HCT116 (cell line): Measurements from ENCODE around the gene MYO1B. TPM values are rescaled to one million over a fixed set of nuclear protein-coding genes. Genes with fewer than 3 reads are reported as not detected.

Experiments used
- ATAC-seq: fragments of 200-7000 bp; cut with Tn5 transposase; 2 replicates; pipeline ENCODE4 v1.9.1; 2020; ENCODE audit warnings: mild to moderate bottlenecking, moderate library complexity
- BruUV-seq: library from RNA; stranded (reverse); fragments of 400-500 nt; replicated peaks from 2 replicates; lab custom pipeline; 2021; lab: Mats Ljungman, UMichigan
- CTCF ChIA-PET: fragments of 300-600 bp; sonication (Branson Sonifier 250); formaldehyde crosslinking; loops from one replicate; lab custom pipeline; 2021; ENCODE audit warnings: antibody characterized with exemption; lab: Charles Lee
- POLR2A ChIA-PET: fragments of 300-600, 350-600 bp; sonication (Branson Sonifier 250); formaldehyde crosslinking; loops from one replicate; lab custom pipeline; 2021; ENCODE audit warnings: antibody characterized with exemption; lab: Charles Lee
- RAD21 ChIA-PET, 2 experiments: fragments of 300-600 bp; sonication (Branson Sonifier 250); formaldehyde crosslinking; loops; one replicate each; lab custom pipeline; 2023; ENCODE audit warnings: low total read pairs in 2 of 2; ENCODE audit not compliant: uncharacterized antibody in 2 of 2, unreplicated experiment in 2 of 2, low non-redundant PET in 1 of 2; lab: Charles Lee
- DNase-seq: peaks from one replicate; pipeline ENCODE4 v3.0.0-alpha.2; 2010; ENCODE audit warnings: low read depth, low spot score
- H2AFZ ChIP-seq: fragments of 200-600 bp; shearing (Covaris generic), sonication (generic); 2 replicates; pipeline ENCODE4 v1.6.1; 2017; ENCODE audit warnings: low read depth, mixed run types, mixed read lengths, antibody characterized with exemption, low read length; ENCODE audit not compliant: poor library complexity, severe bottlenecking
- H3K27ac ChIP-seq: 2 replicates; pipeline ENCODE4 v1.5.1; 2012; ENCODE audit warnings: low read depth, low read length
- H3K27me3 ChIP-seq: fragments of 200-600 bp; sonication (generic); 2 replicates; pipeline ENCODE4 v1.6.1; 2016; ENCODE audit warnings: mixed run types, low read length, mixed read lengths; ENCODE audit not compliant: insufficient read depth
- H3K36me3 ChIP-seq, 2 experiments: fragments of 200-500 bp in 1 of 2; fragments of 200-600 bp in 1 of 2; sonication (Bioruptor generic) in 1 of 2; sonication (generic) in 1 of 2; 2 replicates each; pipeline versions ENCODE4 v1.5.1 to v1.6.1; 2014 to 2016; ENCODE audit warnings: low read length in 2 of 2, inconsistent platforms in 1 of 2, mixed read lengths in 1 of 2, mixed run types in 1 of 2; ENCODE audit not compliant: insufficient read depth in 2 of 2, control insufficient read depth in 1 of 2
- H3K4me1 ChIP-seq, 2 experiments: fragments of 200-600 bp in 1 of 2; sonication (generic) in 1 of 2; 2 replicates each; pipeline versions ENCODE4 v1.5.1 to v1.6.1; 2012 to 2017; ENCODE audit warnings: low read length in 2 of 2, inconsistent platforms in 1 of 2, mild to moderate bottlenecking in 1 of 2, mixed read lengths in 1 of 2, mixed run types in 1 of 2, moderate library complexity in 1 of 2; ENCODE audit not compliant: insufficient read depth in 2 of 2, control insufficient read depth in 1 of 2
- H3K4me2 ChIP-seq: fragments of 200-600 bp; sonication (generic); 2 replicates; pipeline ENCODE4 v1.6.1; 2017; ENCODE audit warnings: mixed run types, low read length, mixed read lengths
- H3K4me3 ChIP-seq, 2 experiments: fragments of 200-600 bp in 1 of 2; sonication (generic) in 1 of 2; replicated peaks in 1 of 2; 2 replicates each; pipeline ENCODE4 v1.5.1; 2011 to 2016; ENCODE audit warnings: low read length in 2 of 2, control low read depth in 1 of 2, low read depth in 1 of 2, mild to moderate bottlenecking in 1 of 2, mixed read lengths in 1 of 2, mixed run types in 1 of 2
- H3K79me2 ChIP-seq: fragments of 200-600 bp; sonication (generic); 2 replicates; pipeline ENCODE4 v1.6.1; 2017; ENCODE audit warnings: mild to moderate bottlenecking, mixed run types, low read length, moderate library complexity, mixed read lengths; ENCODE audit not compliant: insufficient read depth
- H3K9ac ChIP-seq: fragments of 200-600 bp; sonication (generic); 2 replicates; pipeline ENCODE4 v1.6.1; 2016; ENCODE audit warnings: low read length, mixed read lengths
- H3K9me2 ChIP-seq: fragments of 200-600 bp; sonication (generic), shearing (Covaris generic); 2 replicates; pipeline ENCODE4 v1.6.1; 2017; ENCODE audit warnings: mixed run types, mild to moderate bottlenecking, moderate library complexity; ENCODE audit not compliant: insufficient read depth
- H3K9me3 ChIP-seq, 2 experiments: fragments of 200-500 bp in 1 of 2; fragments of 200-600 bp in 1 of 2; sonication (Bioruptor generic) in 1 of 2; sonication (generic) in 1 of 2; 2 replicates each; pipeline ENCODE4 v1.6.1; 2014 to 2017; ENCODE audit warnings: low read length in 2 of 2, mixed read lengths in 2 of 2, inconsistent platforms in 1 of 2, low read depth in 1 of 2, mild to moderate bottlenecking in 1 of 2, mixed run types in 1 of 2, moderate library complexity in 1 of 2; ENCODE audit not compliant: control insufficient read depth in 1 of 2, insufficient read depth in 1 of 2
- H4K20me1 ChIP-seq: fragments of 200-600 bp; sonication (generic), shearing (Covaris generic); 2 replicates; pipeline ENCODE4 v1.6.1; 2017; ENCODE audit warnings: mixed run types, mild to moderate bottlenecking, moderate library complexity; ENCODE audit not compliant: insufficient read depth
- ATF3 ChIP-seq: IDR thresholded peaks from 2 replicates; pipeline ENCODE4 v1.6.1; 2012
- CEBPB ChIP-seq: IDR thresholded peaks from 2 replicates; pipeline ENCODE4 v1.6.1; 2012; ENCODE audit warnings: low read depth
- CTCF ChIP-seq, 3 experiments: fragments of 200-600 bp in 1 of 3; sonication (generic) in 1 of 3; IDR thresholded peaks in 2 of 3; conservative IDR thresholded peaks in 1 of 3; 2 replicates each; pipeline ENCODE4 v1.5.1; 2012 to 2017; ENCODE audit warnings: low read depth in 2 of 3, low read length in 2 of 3, antibody characterized with exemption in 1 of 3, borderline replicate concordance in 1 of 3, control low read depth in 1 of 3, mild to moderate bottlenecking in 1 of 3, mixed read lengths in 1 of 3, mixed run types in 1 of 3, moderate library complexity in 1 of 3; ENCODE audit not compliant: insufficient read depth in 1 of 3
- EGR1 ChIP-seq: IDR thresholded peaks from 2 replicates; pipeline ENCODE4 v1.6.1; 2012; ENCODE audit warnings: low read depth
- EZH2 ChIP-seq: fragments of 200-600 bp; sonication (generic); IDR thresholded peaks from 2 replicates; pipeline ENCODE4 v1.6.1; 2017; ENCODE audit warnings: antibody characterized with exemption, mixed run types
- FOSL1 ChIP-seq: IDR thresholded peaks from 2 replicates; pipeline ENCODE4 v1.6.1; 2012; ENCODE audit warnings: low read depth
- JUND ChIP-seq: IDR thresholded peaks from 2 replicates; pipeline ENCODE4 v1.6.1; 2012
- POLR2AphosphoS5 ChIP-seq: IDR thresholded peaks from 2 replicates; pipeline ENCODE4 v1.6.1; 2011; ENCODE audit warnings: mild to moderate bottlenecking, low read depth, low read length, moderate library complexity
- RAD21 ChIP-seq: IDR thresholded peaks from 2 replicates; pipeline ENCODE4 v1.6.1; 2012; ENCODE audit warnings: low read depth, mild to moderate bottlenecking
- SIN3A ChIP-seq: IDR thresholded peaks from 2 replicates; pipeline ENCODE4 v1.6.1; 2012; ENCODE audit warnings: low read depth
- SP1 ChIP-seq: IDR thresholded peaks from 2 replicates; pipeline ENCODE4 v1.6.1; 2012; ENCODE audit warnings: low read depth
- SRF ChIP-seq: IDR thresholded peaks from 2 replicates; pipeline ENCODE4 v1.6.1; 2012; ENCODE audit warnings: low read depth
- YY1 ChIP-seq: IDR thresholded peaks from 2 replicates; pipeline ENCODE4 v1.6.1; 2011; ENCODE audit warnings: low read length, low read depth, moderate library complexity, mild to moderate bottlenecking; ENCODE audit not compliant: insufficient replicate concordance; ENCODE audit errors: extremely low read depth
- ZFX ChIP-seq: fragments of 450-650 bp; IDR thresholded peaks from 2 replicates; pipeline ENCODE4 v1.6.1; 2017
- ZNF274 ChIP-seq: fragments of 200-500 bp; sonication (Bioruptor generic); IDR thresholded peaks from 2 replicates; pipeline ENCODE4 v1.6.1; 2014; ENCODE audit warnings: mild to moderate bottlenecking, low read depth, low read length, inconsistent platforms
- intact Hi-C: fragments of 100-400 bp; cut with micrococcal nuclease; formaldehyde crosslinking; loops from 2 replicates; pipeline ENCODE4 v1.10.0; 2022
- total RNA-seq: library from RNA; stranded (reverse); gene quantifications from one replicate; pipeline ENCODE4 v1.2.1, GENCODE V29; 2021; ENCODE audit not compliant: unreplicated experiment
- TF ChIP-seq, protein P1 (sequence below): IDR thresholded peaks from 2 replicates; pipeline ENCODE4 v1.6.1; 2012; ENCODE audit warnings: low read depth
- TF ChIP-seq, protein P2 (sequence below): IDR thresholded peaks from 2 replicates; pipeline ENCODE4 v1.6.1; 2012

MYO1B gene
- total RNA-seq, 1 experiment from 2014 or later = 51.7 TPM

DNA sequence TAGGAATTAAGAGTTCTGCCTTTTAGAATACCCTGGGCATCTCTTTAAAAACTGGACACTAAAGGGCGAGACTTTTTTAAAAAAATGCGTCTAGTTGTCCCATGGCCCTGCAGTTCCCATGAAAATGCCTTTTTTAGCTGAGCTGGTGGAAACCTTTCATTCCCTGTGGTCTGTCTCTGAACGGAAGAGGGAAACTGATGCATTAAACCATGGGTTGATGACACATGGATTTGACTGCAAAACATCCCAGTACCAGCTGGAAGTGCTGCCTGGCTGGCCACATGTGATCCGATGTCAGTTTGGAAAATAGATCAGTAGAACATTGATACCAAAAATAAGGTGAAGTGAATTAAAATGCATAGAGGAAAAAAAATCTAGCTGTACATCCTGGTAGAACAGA lies 129.2 kb downstream of the MYO1B start:
- TF ChIP-seq CTCF (IDR thresholded peaks at IDR 0.05 in 2 of 3, conservative IDR thresholded peaks at IDR 0.05 in 1 of 3; ENCODE audit: borderline replicate concordance in 1 of 3, insufficient read depth in 1 of 3, low read depth in 2 of 3, low read length in 2 of 3) = no peak
- no peak for TF ChIP-seq ZNF274
- TF ChIP-seq FOSL1 = no peak
- TF ChIP-seq EZH2 = no peak
- no peak for TF ChIP-seq RAD21
- Histone ChIP-seq H3K9ac (no peak overlapping the region), H3K4me2 (no peak overlapping the region), H3K4me1 (peaks cover 16 to 21% of the 10 kb centered on the region in 2 experiments), H3K27ac (no peak overlapping the region), H2AFZ (no peak overlapping the region), H3K9me3 (no peaks in the 10 kb centered on the region), H3K36me3 (0 out of 4 replicates have a peak, but pooled peaks cover 2 to 4% of the 10 kb centered on the region in 2 experiments), H4K20me1 (no peaks in the 10 kb centered on the region), H3K4me3 (no peak overlapping the region), H3K9me2 (no peaks in the 10 kb centered on the region), H3K79me2 (no peaks in the 10 kb centered on the region), H3K27me3 (no peaks in the 10 kb centered on the region)
- BruUV-seq = no TSS peak
- CTCF ChIA-PET = no interaction called here
- DNase-seq (no peak), ATAC-seq (no peak)
- POLR2A ChIA-PET = no interaction called here
- intact Hi-C loops = no loop called here
- RAD21 ChIA-PET = no interaction called here

DNA sequence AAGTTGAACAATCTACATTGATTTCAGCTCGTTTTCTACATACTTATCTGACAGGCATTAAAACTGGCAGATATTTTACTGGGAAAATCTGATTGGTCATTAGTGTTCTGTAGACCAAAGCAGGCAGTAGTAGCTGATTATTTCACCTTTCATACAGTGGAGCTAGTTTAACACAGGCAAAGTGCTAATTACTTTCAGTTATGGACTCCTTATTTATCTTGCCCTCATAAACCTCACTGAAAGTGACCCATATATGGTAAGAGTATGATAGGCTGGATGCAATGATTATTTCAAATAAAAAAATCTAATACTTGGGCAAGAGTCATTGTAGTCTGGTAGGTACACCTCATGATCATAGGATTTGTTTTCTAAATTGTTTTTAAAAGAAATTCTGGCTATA lies 129.7 kb downstream of the MYO1B start:
- Histone ChIP-seq H3K9me3 (no peaks in the 10 kb centered on the region), H3K9me2 (no peaks in the 10 kb centered on the region), H3K4me2 (no peak overlapping the region), H3K4me1 (peaks cover 16 to 21% of the 10 kb centered on the region in 2 experiments), H2AFZ (no peak overlapping the region), H4K20me1 (no peaks in the 10 kb centered on the region)
- POLR2A ChIA-PET = no interaction called here
- ATAC-seq = no peak
- TF ChIP-seq YY1 = no peak
- no peak for TF ChIP-seq EGR1
- no peak for TF ChIP-seq EZH2
- no peak for TF ChIP-seq POLR2AphosphoS5
- no peak for TF ChIP-seq JUND
- no peak for TF ChIP-seq FOSL1
- no peak for TF ChIP-seq SRF
- no peak for TF ChIP-seq SP1
- no peak for TF ChIP-seq SIN3A
- TF ChIP-seq ATF3 = no peak
- no peak for TF ChIP-seq CEBPB
- TF ChIP-seq, protein P1, sequence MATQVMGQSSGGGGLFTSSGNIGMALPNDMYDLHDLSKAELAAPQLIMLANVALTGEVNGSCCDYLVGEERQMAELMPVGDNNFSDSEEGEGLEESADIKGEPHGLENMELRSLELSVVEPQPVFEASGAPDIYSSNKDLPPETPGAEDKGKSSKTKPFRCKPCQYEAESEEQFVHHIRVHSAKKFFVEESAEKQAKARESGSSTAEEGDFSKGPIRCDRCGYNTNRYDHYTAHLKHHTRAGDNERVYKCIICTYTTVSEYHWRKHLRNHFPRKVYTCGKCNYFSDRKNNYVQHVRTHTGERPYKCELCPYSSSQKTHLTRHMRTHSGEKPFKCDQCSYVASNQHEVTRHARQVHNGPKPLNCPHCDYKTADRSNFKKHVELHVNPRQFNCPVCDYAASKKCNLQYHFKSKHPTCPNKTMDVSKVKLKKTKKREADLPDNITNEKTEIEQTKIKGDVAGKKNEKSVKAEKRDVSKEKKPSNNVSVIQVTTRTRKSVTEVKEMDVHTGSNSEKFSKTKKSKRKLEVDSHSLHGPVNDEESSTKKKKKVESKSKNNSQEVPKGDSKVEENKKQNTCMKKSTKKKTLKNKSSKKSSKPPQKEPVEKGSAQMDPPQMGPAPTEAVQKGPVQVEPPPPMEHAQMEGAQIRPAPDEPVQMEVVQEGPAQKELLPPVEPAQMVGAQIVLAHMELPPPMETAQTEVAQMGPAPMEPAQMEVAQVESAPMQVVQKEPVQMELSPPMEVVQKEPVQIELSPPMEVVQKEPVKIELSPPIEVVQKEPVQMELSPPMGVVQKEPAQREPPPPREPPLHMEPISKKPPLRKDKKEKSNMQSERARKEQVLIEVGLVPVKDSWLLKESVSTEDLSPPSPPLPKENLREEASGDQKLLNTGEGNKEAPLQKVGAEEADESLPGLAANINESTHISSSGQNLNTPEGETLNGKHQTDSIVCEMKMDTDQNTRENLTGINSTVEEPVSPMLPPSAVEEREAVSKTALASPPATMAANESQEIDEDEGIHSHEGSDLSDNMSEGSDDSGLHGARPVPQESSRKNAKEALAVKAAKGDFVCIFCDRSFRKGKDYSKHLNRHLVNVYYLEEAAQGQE = no peak
- TF ChIP-seq RAD21 = no peak
- TF ChIP-seq ZFX = no peak
- TF ChIP-seq, protein P2, sequence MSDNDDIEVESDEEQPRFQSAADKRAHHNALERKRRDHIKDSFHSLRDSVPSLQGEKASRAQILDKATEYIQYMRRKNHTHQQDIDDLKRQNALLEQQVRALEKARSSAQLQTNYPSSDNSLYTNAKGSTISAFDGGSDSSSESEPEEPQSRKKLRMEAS = no peak
- TF ChIP-seq, all 23 proteins: peak for 0
- BruUV-seq = no TSS peak
- Histone ChIP-seq H3K9ac (no peak overlapping the region), H3K27ac (no peak overlapping the region), H3K36me3 (0 out of 4 replicates have a peak, but pooled peaks cover 2 to 4% of the 10 kb centered on the region in 2 experiments), H3K79me2 (no peaks in the 10 kb centered on the region), H3K27me3 (no peaks in the 10 kb centered on the region), H3K4me3 (no peak overlapping the region)
- ChIA-PET CTCF (no interaction called here), RAD21 (no interaction called here)
- intact Hi-C loops = no loop called here
- DNase-seq = no peak
